ENCODE data around the gene SMIM26.

The SMIM26 gene

DNA sequence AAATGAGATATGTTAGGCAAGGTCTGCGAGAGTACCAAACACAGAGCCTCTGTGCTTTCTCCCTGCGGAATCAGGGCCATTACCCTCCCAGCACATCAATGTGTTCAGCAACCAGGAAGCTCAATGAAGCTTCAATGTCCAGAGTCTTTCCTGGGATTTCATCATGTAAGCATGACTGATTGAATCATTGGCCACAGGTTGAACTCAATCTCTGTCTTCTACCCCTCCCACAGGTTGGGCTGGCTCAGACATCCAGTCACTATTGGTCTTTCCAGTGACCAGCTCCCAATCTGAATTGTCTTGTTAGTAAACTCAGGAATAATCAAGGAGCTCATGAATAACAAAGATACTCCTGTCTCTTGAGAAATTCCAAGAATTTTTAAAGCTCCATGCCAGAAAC is 17.9 kb downstream of the SMIM26 start:
- FAIRE-seq, result no peak

DNA sequence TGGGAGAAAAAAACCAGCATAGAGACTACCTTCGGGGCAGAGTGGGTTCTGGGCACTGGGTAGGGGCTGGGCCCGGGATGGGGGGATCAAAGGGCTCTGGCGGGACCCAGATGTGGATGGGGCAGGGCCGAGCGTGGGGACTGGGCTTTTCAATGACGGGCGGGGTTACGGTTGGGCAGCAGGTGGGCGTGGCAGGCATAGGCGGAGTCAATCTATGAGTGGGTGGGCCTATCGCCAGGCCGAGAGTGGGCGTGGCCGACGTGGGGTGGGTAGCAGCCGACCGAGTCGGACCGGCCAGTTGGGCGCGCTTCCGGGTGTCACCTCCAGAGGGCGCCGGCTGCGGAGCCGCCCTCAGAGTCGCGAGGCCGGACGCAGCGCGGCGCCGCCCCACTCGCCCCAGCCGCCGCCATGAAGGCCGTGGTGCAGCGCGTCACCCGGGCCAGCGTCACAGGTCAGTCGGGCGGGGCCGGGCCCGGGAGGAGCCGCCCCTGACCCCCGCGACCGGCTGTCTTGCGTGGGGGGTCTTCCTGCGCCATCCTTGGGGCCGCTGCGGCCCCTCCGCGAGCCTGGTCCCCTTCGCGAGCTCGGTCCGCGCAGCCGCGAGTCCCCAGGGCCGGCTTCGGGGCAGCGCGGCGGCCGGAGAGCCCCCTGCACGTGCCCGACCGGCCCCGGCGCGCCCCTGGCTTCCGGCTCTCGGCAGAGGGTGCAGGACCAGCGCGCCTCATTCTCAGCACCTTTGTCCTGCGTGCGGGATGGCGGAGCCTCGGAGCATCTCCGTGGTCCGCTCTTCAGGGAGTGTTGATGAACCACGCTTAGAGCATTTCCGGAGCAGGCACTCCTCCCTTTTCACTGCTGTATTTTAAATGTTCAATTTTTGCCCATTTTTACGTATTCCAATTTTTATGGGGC is 20.7 kb downstream of the SMIM26 start, which contains the start of gene DTD1:
Gene DTD1 (plus strand): TSS at position 390 of the 909 bp plus-strand sequence. CDS start 19 bp downstream, at position 409.
- no peak for FAIRE-seq

DNA sequence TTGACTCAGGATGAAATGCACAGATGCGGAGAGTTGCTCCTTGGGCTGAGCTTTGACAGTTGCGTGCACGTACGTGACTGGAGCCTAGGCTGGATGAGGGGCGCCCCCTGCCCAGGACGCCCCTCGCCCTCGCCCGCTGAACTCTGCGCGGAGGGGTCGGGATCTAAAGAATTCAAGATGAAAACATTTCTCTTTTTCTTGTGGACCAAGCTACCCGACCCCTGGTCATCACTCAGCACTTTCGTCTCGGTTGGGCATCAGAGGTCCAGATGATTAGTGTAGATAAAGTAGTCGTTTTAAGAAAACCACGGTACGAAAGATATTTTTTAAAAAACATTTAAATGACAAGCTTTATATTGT is 21.3 kb downstream of the SMIM26 start:
- no peak for FAIRE-seq

DNA sequence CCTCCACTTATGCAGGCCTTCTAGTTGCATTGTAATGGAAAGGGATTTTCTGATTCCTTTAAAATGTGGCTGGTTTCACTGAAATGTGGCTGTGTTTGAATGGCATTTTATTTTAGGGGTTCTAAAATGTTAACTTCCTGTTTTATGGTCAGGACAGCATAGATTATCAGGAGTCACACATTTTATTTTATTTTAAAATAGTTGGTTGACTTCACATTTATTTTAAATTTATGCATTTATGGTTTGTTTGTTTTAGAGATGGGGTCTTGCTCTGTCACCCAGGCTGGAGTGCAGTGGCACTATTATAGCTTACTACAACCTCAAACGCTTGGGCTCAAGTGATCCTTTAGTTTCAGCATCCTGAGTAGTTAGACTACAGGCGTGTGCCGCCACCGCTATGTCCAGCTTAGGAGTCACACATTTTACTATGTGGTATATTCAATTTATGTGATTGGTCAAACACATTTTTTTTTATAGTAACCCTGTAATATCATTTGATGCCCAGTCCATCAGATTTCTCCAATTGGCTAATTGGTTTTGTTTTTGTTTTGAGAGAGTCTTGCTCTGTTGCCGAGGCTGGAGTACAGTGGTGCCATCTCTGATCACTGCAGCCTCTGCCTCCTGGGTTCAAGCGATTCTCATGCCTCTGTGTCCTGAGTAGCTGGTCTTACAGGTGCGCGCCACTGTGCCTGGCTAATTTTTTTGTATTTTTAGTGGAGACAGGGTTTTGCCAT is 22.9 kb downstream of the SMIM26 start:
- no peak for FAIRE-seq

DNA sequence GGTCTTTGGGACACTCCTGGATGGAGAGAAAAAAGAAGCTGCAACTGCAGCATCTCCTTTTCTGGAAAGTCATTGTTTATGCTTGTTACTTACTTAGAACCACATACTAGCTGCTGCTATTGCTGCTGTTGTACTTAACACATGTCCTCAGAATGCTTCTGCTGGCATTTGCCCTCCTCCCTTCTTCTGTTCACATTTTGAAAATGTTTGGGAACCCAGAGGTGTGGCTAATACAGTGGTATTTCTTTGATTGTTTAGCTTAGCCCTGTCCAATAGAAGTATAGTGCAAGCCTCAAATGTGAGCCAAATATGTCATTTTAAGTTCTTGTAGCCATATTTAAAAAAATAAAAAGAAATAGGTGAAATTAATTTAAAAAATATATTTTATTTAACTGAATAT is 29.0 kb downstream of the SMIM26 start:
- no peak for FAIRE-seq

DNA sequence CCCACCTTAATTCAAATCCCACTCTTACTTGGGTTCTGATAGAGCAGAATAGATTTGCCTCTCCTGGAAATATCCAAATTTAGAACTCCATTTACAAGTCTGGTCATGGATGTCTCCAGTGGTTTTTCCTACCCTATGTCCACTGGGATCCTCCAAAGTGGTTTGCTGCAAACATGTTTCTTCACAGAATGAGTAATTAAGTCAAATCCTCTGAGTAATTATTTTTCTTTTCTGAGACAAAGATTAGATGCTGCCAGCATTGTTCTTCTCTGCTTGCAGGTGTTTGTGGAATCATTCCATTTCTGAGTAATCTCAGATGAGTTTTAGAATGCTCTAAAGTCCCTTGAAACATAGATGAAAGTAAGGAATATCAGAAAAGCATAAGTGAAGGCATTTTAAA is 42.5 kb downstream of the SMIM26 start:
- no peak for FAIRE-seq

DNA sequence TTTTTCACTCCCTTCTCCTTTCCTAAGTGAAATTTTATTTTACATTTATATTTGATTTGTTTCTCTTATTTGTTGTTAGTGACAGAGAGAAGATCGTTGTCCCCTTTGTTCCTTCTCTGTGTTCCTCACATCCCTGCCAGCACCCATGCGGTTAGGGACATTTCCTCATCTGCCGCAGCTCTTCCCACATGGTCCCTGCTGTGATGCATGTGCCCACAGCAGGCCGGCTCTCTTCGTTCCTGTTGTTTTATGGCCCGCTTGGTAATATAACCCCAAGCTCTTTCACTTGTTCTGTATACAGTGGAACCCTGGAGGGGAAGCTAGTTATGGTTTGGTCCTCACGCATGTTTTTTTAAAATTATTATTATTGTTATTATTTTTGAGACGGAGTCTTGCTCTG is 44.3 kb downstream of the SMIM26 start:
- FAIRE-seq, result no peak

DNA sequence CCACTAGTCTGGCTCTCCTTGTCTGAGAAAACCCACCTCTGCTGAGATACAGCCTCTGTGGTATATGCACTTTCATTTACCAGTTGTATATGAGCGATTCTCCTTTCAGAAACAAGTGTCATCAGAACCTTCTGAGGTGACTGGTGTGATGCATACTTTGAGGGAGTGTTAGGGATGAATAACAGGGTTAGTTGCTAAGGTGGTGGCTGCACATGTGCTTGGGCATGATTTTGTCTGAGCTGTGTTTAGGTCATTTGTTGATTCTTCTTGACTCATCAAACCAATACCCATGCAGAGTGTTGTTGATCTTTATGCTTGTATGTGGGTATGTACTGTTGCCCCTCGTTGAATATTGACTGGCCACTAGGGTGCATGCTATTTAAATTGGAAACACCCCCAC is 46.3 kb downstream of the SMIM26 start:
- no peak for FAIRE-seq

DNA sequence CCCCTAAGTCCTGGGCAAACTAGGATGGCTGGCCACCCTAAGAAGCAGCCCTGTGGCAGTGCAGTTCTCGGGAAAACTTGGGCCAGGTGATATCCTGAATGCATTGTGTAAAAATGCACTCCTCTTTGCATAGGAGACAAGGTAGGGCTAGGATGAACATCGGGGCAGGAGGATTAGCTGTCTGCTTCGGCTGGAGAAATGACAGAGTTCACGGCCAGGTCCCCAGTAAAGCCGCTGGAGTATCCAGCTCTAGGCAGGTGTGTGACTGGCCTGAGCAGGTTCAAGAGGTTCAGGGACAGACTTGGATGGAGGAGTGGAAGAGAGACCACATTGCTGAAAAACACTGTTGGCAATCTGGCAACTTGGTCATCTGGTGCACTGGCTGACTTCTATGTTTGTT is 47.0 kb downstream of the SMIM26 start:
- no peak for FAIRE-seq

DNA sequence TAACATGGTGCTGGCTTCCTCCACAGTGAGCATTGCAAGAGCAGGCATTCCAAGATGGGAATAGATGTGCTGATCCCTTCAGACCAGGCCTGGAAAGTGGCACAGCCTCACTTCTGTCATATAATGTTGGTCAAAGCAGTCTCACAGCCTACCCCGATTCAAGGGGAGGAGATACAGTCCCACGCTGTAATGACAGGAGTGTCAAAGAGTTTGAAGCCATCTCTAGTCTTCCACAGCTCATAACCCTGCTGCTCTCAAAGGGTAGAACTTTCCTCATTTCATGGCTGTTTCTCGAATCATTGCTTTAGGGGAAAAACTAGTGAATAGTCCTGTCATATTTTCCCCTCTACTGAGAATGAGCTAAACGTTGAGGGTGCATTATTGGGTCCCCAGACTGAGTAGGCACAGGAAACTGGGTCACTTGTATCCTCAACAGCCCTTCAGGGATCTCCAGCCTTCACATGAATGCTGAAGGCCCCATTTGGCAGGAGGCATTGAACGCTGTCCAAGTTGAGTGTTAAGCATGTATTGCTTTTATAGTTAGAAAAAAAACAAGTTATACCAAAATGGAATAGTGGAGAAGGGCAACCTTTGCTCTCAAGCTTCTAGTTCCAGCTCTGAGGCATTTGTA is 47.9 kb downstream of the SMIM26 start:
- FAIRE-seq, result no peak
